Measurements from ENCODE around the gene CCP110.
A peak's percentile ranks its signal among the peaks of the same experiment; 100 is the strongest.

Gene CCP110

DNA sequence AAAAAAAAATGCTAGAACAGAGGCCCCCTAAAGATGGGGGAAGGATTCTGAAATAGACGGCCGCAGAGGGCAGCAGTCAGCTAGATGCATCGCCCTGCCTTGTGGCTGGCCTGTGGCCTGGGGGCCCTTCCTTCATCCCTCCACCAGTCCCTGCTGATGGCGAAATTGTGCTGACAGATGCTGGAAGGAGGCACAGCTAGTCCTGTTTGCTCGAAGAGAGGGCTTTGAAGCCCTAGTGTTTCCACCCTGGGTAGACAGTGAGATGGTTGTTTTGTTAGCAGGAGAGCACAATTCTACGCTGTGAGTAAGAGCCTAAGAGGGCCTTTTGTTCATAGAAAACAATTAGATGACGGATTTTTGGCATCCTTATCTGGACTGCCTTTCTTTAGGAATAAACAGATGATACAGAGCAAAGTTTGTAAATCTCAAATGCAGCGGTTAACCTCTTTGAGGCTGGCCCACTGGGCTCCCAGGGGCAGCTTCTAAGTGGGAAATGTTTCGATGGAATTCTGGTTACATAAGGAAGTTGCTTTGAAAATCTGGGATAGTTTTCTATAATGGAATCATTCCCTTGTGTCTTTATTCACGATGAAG is 54.7 kb downstream of the CCP110 start:
- DNase-seq (ENCODE audit: low spot score): no peak

GRCh38 chr16:19582050-19582831 is 58.5 kb downstream of the CCP110 start:
- TF ChIP-seq, protein P1, sequence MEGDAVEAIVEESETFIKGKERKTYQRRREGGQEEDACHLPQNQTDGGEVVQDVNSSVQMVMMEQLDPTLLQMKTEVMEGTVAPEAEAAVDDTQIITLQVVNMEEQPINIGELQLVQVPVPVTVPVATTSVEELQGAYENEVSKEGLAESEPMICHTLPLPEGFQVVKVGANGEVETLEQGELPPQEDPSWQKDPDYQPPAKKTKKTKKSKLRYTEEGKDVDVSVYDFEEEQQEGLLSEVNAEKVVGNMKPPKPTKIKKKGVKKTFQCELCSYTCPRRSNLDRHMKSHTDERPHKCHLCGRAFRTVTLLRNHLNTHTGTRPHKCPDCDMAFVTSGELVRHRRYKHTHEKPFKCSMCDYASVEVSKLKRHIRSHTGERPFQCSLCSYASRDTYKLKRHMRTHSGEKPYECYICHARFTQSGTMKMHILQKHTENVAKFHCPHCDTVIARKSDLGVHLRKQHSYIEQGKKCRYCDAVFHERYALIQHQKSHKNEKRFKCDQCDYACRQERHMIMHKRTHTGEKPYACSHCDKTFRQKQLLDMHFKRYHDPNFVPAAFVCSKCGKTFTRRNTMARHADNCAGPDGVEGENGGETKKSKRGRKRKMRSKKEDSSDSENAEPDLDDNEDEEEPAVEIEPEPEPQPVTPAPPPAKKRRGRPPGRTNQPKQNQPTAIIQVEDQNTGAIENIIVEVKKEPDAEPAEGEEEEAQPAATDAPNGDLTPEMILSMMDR (IDR thresholded peaks at IDR 0.05): no peak
- no peak for DNase-seq (ENCODE audit: low spot score)

More for the DNA sequence above, 54.7 kb downstream of the CCP110 start:
- H3K4me3 ChIP-seq: no peak overlapping the region
- H3K27ac ChIP-seq: no peak overlapping the region
- TF ChIP-seq, protein P1 (IDR thresholded peaks at IDR 0.05): no peak

GRCh38 chr16:19583665-19584300 is 60.0 kb downstream of the CCP110 start:
- H3K4me3 ChIP-seq: no peak overlapping the region
- DNase-seq (ENCODE audit: low spot score): no peak
- H3K27ac ChIP-seq: no peak overlapping the region
- TF ChIP-seq, protein P1 (IDR thresholded peaks at IDR 0.05): peak; percentile 56

More at GRCh38 chr16:19582050-19582831, 58.5 kb downstream of the CCP110 start:
- no peak overlapping the region for H3K27ac ChIP-seq
- H3K4me3 ChIP-seq: no peak overlapping the region

DNA sequence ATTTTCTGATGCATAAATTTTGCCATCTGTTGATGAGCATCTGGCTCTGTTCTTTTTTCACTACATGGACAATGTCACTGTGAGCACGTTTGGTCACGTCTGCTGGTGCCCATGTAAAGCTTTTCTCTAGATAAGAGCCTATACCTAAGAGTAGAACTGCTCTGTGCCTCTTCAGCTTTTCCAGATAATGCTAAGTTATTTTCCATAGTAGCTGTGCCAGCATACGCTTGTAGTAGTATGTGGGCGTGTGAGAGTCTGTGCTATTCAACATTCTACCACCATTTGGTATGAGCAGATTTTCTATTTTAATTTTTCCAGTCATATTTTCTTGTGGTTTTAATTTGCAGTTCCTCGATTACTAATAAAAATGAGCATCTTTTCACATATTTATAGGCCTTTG is 64.9 kb downstream of the CCP110 start:
- no peak overlapping the region for H3K4me3 ChIP-seq
- no peak for DNase-seq (ENCODE audit: low spot score)
- TF ChIP-seq, protein P1 (IDR thresholded peaks at IDR 0.05): no peak
- no peak overlapping the region for H3K27ac ChIP-seq

- no peak for DNase-seq (ENCODE audit: low spot score)
- H3K4me3 ChIP-seq: no peak overlapping the region
- H3K27ac ChIP-seq: no peak overlapping the region
- TF ChIP-seq, protein P1 (IDR thresholded peaks at IDR 0.05): no peak
These were observed 65.4 kb downstream of the CCP110 start for GRCh38 chr16:19589106-19589505.

DNA sequence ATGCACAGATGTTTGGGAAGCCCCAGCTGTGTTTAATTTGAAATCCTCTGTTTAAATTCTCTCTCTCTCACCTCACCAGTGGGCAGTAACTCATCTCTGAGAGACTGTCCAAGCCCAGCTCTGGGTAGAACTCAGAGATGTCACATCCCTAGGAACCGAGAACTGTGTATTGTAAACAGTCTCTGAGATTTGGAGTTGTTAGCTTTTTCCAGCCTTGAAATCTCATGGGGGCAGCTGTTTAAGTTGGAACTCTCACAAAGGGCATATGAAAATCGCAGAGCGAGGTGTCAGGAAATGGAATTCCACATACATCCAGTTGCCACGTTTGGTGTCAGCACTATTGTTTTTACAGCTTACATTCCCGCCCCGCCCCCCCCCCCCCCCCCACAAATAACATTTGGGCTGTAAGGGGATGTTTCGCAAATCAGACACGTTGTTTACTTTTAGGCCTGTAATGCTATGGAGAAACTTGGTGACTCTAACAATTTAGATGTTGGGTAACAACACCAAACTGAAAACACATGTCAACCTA is 66.1 kb downstream of the CCP110 start:
- Histone ChIP-seq H3K27ac (no peak overlapping the region), H3K4me3 (no peak overlapping the region)
- no peak for DNase-seq (ENCODE audit: low spot score)
- TF ChIP-seq, protein P1 (IDR thresholded peaks at IDR 0.05): no peak
